ENCODE results near the gene NTRK3. TPM values are rescaled to one million over a fixed set of nuclear protein-coding genes. Genes with fewer than 3 reads are reported as not detected.

NTRK3 gene
- total and polyA plus RNA-seq, 4 donors: 0.21 to 2.9 (median 0.32) TPM

DNA sequence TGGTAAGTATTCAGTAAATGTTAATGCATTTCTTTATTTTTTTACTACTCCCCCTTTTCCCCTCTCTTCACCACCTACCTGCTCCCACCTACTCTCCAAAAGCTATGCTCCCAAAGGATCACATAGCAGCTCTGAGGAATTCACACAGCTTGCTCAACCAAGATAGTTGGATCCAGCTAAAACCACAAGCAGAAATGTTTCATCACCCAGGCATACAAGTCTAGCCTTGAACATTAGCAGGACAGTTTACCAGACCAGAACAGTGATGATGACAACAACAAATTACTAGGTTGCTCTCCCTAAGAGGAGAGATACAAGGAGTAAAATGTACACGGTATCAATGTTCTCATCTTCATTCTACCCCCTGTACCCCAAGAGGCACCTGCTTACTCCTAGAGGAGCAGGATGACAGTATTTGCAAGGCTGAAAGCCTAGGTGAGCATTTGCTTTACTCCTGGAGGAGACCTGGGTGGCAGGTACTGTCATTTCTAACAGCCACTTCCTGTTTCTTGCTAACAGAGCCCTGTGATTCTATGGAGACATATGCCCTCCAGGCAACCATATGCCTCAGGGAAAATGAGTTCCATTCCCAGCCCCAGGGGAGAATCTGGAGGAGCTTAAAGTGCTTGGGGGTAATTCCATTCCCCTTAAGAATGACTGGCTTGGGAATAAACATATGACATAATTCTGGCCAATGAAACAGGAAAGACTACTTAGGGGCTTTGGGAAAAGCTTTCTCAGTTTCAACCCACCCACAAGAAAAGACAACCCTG is 237.5 kb downstream of the NTRK3 start:
- H3K27me3 ChIP-seq (ENCODE audit: control insufficient read depth in 4 of 4, insufficient read depth in 4 of 4, low read length in 3 of 4): no peaks in the 10 kb centered on the region
- no peak for DNase-seq (ENCODE audit: low spot score)
- no peaks in the 10 kb centered on the region for H3K9me3 ChIP-seq (ENCODE audit: control insufficient read depth in 4 of 4, low read length in 3 of 4)
- H3K27ac ChIP-seq (ENCODE audit: low read depth in 1 of 2, low read length in 2 of 2): no peak overlapping the region
- H3K36me3 ChIP-seq (ENCODE audit: control insufficient read depth in 4 of 4, insufficient read depth in 3 of 4, low read depth in 1 of 4, low read length in 3 of 4): no peaks in the 10 kb centered on the region
- TF ChIP-seq JUND (IDR thresholded peaks at IDR 0.05) (no peak), FOXA2 (IDR thresholded peaks at IDR 0.05) (no peak), RXRA (IDR thresholded peaks at IDR 0.05) (no peak), EGR1 (IDR thresholded peaks at IDR 0.05; ENCODE audit: low read depth in 2 of 2) (no peak), HNF4G (IDR thresholded peaks at IDR 0.05) (no peak), TAF1 (conservative IDR thresholded peaks at IDR 0.05) (no peak), SP1 (IDR thresholded peaks at IDR 0.05) (no peak), NR2F2 (IDR thresholded peaks at IDR 0.05) (no peak)
- TF ChIP-seq, protein P1, sequence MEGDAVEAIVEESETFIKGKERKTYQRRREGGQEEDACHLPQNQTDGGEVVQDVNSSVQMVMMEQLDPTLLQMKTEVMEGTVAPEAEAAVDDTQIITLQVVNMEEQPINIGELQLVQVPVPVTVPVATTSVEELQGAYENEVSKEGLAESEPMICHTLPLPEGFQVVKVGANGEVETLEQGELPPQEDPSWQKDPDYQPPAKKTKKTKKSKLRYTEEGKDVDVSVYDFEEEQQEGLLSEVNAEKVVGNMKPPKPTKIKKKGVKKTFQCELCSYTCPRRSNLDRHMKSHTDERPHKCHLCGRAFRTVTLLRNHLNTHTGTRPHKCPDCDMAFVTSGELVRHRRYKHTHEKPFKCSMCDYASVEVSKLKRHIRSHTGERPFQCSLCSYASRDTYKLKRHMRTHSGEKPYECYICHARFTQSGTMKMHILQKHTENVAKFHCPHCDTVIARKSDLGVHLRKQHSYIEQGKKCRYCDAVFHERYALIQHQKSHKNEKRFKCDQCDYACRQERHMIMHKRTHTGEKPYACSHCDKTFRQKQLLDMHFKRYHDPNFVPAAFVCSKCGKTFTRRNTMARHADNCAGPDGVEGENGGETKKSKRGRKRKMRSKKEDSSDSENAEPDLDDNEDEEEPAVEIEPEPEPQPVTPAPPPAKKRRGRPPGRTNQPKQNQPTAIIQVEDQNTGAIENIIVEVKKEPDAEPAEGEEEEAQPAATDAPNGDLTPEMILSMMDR (IDR thresholded peaks at IDR 0.05; ENCODE audit: low read depth, low read length, missing input control): no peak
- TF ChIP-seq, protein P2, sequence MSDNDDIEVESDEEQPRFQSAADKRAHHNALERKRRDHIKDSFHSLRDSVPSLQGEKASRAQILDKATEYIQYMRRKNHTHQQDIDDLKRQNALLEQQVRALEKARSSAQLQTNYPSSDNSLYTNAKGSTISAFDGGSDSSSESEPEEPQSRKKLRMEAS (IDR thresholded peaks at IDR 0.05): no peak
- TF ChIP-seq, protein P3, sequence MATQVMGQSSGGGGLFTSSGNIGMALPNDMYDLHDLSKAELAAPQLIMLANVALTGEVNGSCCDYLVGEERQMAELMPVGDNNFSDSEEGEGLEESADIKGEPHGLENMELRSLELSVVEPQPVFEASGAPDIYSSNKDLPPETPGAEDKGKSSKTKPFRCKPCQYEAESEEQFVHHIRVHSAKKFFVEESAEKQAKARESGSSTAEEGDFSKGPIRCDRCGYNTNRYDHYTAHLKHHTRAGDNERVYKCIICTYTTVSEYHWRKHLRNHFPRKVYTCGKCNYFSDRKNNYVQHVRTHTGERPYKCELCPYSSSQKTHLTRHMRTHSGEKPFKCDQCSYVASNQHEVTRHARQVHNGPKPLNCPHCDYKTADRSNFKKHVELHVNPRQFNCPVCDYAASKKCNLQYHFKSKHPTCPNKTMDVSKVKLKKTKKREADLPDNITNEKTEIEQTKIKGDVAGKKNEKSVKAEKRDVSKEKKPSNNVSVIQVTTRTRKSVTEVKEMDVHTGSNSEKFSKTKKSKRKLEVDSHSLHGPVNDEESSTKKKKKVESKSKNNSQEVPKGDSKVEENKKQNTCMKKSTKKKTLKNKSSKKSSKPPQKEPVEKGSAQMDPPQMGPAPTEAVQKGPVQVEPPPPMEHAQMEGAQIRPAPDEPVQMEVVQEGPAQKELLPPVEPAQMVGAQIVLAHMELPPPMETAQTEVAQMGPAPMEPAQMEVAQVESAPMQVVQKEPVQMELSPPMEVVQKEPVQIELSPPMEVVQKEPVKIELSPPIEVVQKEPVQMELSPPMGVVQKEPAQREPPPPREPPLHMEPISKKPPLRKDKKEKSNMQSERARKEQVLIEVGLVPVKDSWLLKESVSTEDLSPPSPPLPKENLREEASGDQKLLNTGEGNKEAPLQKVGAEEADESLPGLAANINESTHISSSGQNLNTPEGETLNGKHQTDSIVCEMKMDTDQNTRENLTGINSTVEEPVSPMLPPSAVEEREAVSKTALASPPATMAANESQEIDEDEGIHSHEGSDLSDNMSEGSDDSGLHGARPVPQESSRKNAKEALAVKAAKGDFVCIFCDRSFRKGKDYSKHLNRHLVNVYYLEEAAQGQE (IDR thresholded peaks at IDR 0.05): no peak
- H3K9ac ChIP-seq (ENCODE audit: low read depth in 1 of 2, low read length in 2 of 2): no peak overlapping the region
- 88% methylated on average over 1 of the region's 1 CpG for WGBS
- H3K4me3 ChIP-seq (ENCODE audit: low read depth in 1 of 3, low read length in 3 of 3): no peak overlapping the region
- H3K4me1 ChIP-seq (ENCODE audit: control insufficient read depth in 4 of 4, insufficient read depth in 4 of 4, low read length in 3 of 4): no peaks in the 10 kb centered on the region

DNA sequence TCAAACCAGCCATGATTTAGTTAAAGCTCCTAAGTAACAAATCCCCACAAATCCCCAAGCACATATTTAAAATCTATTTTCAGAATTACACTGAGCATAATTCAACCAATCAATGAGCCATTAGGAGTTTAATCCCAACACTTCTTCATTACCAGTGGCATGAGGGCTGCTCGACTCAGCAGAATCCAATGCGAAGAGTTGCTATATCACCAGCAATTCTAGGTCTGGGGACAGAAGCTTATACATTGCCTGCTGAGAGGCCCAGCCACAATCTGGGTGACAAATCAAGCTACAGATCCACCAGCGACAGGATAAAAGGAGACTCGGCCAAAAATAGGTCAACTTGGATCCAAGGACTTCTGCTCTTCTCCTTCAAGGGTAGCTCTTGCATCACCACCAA is 238.8 kb downstream of the NTRK3 start:
- no peak overlapping the region for H3K4me3 ChIP-seq (ENCODE audit: low read depth in 1 of 3, low read length in 3 of 3)
- no peaks in the 10 kb centered on the region for H3K9me3 ChIP-seq (ENCODE audit: control insufficient read depth in 4 of 4, low read length in 3 of 4)
- no peaks in the 10 kb centered on the region for H3K36me3 ChIP-seq (ENCODE audit: control insufficient read depth in 4 of 4, insufficient read depth in 3 of 4, low read depth in 1 of 4, low read length in 3 of 4)
- no peaks in the 10 kb centered on the region for H3K4me1 ChIP-seq (ENCODE audit: control insufficient read depth in 4 of 4, insufficient read depth in 4 of 4, low read length in 3 of 4)
- H3K27ac ChIP-seq (ENCODE audit: low read depth in 1 of 2, low read length in 2 of 2): no peak overlapping the region
- TF ChIP-seq HNF4A (conservative IDR thresholded peaks at IDR 0.05): no peak
- no peak for TF ChIP-seq FOXA2 (IDR thresholded peaks at IDR 0.05)
- TF ChIP-seq EGR1 (IDR thresholded peaks at IDR 0.05; ENCODE audit: low read depth in 2 of 2): no peak
- no peak for TF ChIP-seq YY1 (IDR thresholded peaks at IDR 0.05)
- no peak for TF ChIP-seq TAF1 (conservative IDR thresholded peaks at IDR 0.05)
- TF ChIP-seq HNF4G (IDR thresholded peaks at IDR 0.05): no peak
- no peak for TF ChIP-seq RXRA (IDR thresholded peaks at IDR 0.05)
- TF ChIP-seq FOXA1 (IDR thresholded peaks at IDR 0.05): no peak
- TF ChIP-seq, protein P4, sequence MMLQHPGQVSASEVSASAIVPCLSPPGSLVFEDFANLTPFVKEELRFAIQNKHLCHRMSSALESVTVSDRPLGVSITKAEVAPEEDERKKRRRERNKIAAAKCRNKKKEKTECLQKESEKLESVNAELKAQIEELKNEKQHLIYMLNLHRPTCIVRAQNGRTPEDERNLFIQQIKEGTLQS (IDR thresholded peaks at IDR 0.05): no peak
- no peak for TF ChIP-seq NR2F2 (IDR thresholded peaks at IDR 0.05)
- TF ChIP-seq, protein P2 (IDR thresholded peaks at IDR 0.05): no peak
- TF ChIP-seq, protein P3 (IDR thresholded peaks at IDR 0.05): no peak
- TF ChIP-seq RAD21 (IDR thresholded peaks at IDR 0.05): no peak
- no peak overlapping the region for H3K9ac ChIP-seq (ENCODE audit: low read depth in 1 of 2, low read length in 2 of 2)
- DNase-seq (ENCODE audit: low spot score): no peak
- 90% methylated on average over 4 of the region's 4 CpGs for WGBS
- no peaks in the 10 kb centered on the region for H3K27me3 ChIP-seq (ENCODE audit: control insufficient read depth in 4 of 4, insufficient read depth in 4 of 4, low read length in 3 of 4)
